HT-29 (cell line): ENCODE measurements around the gene PRKG1. TPM values are rescaled to one million over a fixed set of nuclear protein-coding genes. Genes with fewer than 3 reads are reported as not detected.

ENCODE experiments used
- DNase-seq: peaks from one replicate; pipeline ENCODE4 v3.0.0-alpha.2; 2015; ENCODE audit warnings: low spot score
- total RNA-seq: library from RNA; depleted of rRNA; stranded (reverse); fragments of >200 nt; shearing (Covaris generic); gene quantifications from 2 replicates; pipeline ENCODE4 v1.2.3, GENCODE V29; 2014

Gene PRKG1
- total RNA-seq, 1 experiment from 2014 or later: not detected

GRCh38 chr10:51585742-51586141 lies 511.5 kb downstream of the PRKG1 start:
- no peak for DNase-seq

- DNase-seq: no peak
These were observed 514.7 kb downstream of the PRKG1 start for GRCh38 chr10:51588984-51589383.

- no peak for DNase-seq
These were observed 516.5 kb downstream of the PRKG1 start for GRCh38 chr10:51590818-51591217.

DNA sequence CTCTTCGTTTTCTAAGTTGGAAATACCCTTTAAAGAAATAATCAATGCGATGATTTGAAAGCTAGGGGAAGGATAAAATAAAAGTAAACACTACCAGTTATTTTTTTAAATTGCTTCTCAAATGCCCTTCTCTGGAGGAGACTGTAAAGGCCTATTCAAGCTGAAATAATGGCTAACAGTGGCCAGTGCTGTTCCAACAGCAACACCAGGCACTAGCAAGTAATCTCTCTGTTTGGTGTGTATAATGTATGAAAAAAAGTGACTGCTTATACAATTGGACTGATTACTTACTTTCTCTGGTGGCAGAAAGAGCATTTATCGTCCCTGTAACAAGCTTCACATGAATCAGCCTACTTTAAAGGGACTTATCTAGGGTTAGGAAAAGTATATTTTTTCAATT lies 522.4 kb downstream of the PRKG1 start:
- no peak for DNase-seq

DNA sequence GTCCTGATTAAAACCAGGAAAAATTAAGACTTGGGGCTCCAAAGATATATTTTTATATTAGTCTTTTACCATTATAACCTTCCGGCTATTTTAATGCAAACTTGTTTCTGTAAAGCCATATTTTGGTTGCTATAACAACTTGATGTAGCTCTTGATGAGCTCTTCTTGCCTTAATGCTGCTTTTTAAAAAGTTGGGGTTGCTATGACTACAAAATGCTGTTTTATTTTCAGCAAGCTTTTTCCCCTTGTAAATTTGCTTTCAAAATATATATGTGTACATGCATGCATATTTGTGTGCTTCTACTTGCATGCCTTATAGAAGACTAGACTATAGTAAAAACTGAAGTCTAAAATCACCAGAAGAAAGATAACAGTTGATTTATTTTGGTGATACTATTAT lies 525.4 kb downstream of the PRKG1 start:
- no peak for DNase-seq

GRCh38 chr10:51602326-51602725 lies 528.0 kb downstream of the PRKG1 start:
- DNase-seq: no peak

DNA sequence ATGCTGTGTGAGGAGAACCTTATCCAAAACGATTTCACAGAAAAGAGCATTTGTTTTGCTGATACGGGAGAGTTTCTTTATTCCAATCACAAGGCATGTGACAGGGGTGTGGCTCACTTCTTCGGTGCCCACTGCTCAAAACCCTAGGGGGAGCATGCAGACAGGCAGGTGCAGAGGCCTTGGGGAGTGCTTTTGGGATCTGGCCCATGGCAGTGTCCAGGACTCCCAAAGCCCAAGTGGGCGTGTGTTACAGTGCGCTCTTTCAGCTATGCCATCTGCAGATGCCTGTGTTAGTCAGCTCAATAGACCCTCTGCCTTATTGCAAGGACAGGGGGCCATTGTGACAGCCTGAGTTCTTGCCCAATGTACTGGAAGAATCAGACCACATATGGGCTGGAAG lies 530.3 kb downstream of the PRKG1 start:
- no peak for DNase-seq

GRCh38 chr10:51606825-51607462 lies 532.7 kb downstream of the PRKG1 start:
- DNase-seq: no peak

- no peak for DNase-seq
These were observed 533.2 kb downstream of the PRKG1 start for GRCh38 chr10:51607463-51607835.

- DNase-seq: no peak
These were observed 533.9 kb downstream of the PRKG1 start for GRCh38 chr10:51608211-51608610.

DNA sequence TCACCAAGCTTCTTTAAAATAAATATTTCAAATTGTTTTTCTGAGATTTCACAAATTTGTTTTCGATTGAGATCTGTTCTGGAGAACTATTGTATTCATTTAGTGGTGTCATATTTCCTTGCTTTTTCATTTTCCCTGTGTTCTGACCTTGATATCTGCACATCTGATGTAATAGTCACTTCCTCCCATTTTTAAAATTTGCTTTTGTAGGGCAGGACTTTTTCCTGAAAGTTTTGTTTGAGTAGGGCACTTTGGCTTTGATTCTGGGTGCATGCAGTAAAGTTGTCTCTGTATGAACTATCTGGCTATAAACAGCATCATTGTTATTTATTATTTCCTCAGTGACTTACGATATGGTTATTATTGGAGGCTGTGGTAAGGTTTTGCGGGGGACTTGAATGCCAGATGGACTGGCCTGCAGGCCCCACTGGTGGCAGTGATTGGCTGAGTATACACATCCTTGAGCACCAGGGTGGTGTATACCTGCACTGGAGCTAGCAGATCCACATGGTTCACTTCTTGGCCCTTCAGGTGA lies 541.5 kb downstream of the PRKG1 start:
- no peak for DNase-seq

GRCh38 chr10:51617576-51618235 lies 543.4 kb downstream of the PRKG1 start:
- DNase-seq: no peak

GRCh38 chr10:51619365-51619764 lies 545.1 kb downstream of the PRKG1 start:
- no peak for DNase-seq

DNA sequence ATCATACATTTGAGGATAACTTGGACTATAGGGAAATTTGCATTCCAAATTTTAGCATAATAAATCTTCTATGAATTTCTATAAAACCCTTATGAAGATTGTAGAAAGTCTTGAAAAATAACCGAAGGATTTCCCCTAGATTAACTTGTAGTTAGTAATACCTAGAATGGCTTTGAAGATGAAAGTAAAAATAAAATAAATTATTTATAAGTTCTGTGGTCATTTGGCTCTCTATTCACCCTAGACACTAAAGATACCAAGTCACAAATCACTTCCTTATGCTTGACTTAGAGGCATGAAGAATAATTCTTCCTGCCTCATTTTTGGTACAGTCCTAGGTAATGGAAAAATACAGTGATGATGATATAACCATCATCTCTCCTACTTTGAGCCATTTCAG lies 545.8 kb downstream of the PRKG1 start:
- DNase-seq: no peak

DNA sequence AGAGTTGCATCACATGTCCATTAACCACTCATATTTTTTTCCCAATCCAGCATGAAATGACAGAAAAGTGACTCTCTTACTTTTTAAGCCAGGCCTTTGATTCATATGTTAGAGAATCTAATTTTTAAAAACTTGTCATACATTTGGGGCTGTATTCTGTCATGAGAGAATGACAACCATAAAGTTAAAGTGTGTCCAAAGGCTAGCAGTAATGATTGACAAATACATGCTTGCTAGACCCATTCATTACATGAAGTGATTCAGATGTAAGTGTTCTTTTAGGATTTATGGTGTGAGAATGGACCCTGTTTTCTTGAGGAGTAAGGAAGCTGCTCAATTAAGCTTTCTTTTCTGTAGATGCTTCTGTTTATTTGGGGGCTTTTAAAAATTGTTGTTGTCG lies 549.7 kb downstream of the PRKG1 start:
- DNase-seq: no peak

DNA sequence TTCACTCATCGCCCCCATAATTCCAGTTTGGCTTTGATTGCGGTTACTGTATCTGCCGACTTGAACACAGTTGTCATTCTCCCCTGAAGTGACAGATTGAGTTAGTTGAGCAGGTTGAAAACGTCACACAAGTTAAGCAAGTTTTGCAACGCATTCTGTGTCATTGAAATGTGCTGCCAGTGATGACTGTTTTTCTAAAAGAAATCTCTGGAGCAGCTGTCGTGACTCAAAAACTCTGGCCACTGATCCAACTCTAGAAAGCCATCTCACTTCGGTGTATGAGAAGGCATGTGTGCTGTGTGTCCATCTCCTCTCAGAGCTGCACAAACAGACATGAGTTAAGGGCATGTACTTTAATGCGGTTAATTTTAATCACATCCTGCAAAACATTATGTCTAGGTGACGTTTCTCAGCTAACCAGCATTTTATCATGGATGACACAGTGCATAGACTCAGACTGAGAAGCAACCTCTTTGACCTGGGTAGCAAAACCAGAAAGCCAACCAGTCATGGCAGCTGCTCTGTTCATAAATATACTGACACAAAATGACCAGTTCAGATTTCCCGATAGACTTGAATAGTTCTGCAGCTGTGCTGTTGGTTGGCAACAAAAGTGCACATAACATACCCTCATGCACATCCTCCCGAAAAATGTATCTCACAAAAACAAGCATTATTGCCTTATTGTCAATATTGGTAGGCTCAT lies 555.8 kb downstream of the PRKG1 start:
- DNase-seq: no peak

GRCh38 chr10:51630640-51631005 lies 556.3 kb downstream of the PRKG1 start:
- no peak for DNase-seq

- DNase-seq: no peak
These were observed 561.1 kb downstream of the PRKG1 start for GRCh38 chr10:51635436-51635835.

GRCh38 chr10:51638211-51638610 lies 563.9 kb downstream of the PRKG1 start:
- DNase-seq: no peak

DNA sequence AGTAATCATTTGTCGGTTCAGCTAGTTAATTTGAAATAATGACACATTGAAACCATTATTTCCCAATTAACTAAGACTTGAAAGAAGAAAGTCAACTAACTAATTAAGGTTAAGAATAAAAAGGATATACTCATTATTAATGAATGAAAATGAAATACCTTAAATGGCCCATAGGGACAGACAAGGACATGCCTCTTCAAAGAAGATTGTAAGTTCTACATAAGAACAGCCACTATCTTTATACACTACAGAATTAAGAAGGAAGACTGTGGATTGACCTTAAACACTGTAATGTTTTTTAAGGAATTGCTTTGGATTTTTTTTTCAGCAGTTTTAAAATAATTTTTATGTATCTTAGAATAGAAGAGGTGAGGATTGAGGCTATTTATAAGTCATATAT lies 564.5 kb downstream of the PRKG1 start:
- DNase-seq: no peak

DNA sequence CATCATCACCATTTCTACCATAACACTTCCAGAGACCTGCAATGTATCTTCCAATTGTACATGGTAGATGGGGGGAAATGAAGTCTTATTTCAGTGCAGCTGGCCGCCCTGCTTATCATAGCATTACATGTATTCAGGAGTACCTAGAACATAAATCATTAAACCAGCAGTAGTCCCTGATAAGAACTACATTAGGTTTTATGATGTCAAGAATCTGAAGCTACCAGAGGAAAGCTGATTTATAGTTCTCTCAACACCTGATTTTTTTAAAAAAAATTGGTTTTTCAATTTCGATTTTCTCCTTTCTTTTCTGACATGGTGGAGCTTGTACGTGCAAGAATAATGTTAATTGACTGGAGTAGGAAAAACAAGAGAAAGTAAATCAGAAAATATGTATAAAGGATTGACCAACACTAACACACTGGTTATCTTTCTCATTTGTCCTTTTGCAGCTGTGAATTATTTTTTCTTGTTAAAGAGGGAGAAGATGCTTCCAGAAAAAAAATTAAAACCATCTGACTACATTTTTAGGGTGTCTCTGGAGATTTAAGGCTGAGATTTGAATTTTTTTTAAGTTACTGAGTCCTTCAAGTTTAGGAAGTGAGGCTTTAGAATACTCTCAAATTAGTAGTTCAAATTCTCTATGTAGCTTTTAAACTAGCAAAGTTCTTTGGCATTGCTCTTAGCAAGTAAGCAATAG lies 566.0 kb downstream of the PRKG1 start:
- DNase-seq: no peak

GRCh38 chr10:51642581-51642980 lies 568.3 kb downstream of the PRKG1 start:
- no peak for DNase-seq
